NCI-H128 (cell line): ENCODE measurements around the gene MINK1.

Source experiments
- DNase-seq: peaks from one replicate; lab custom pipeline; 2025; ENCODE audit not compliant: unreplicated experiment; lab: John Stamatoyannopoulos, UW

Gene MINK1

GRCh38 chr17:4945176-4945943 is 112.2 kb downstream of the MINK1 start:
- no peak for DNase-seq

- no peak for DNase-seq
Measured at GRCh38 chr17:4945944-4946280, 112.8 kb downstream of the MINK1 start.

GRCh38 chr17:4946312-4946976 is 113.3 kb downstream of the MINK1 start:
- DNase-seq, result no peak

- no peak for DNase-seq
Measured at GRCh38 chr17:4947010-4947410, 113.9 kb downstream of the MINK1 start.
